Medulla oblongata (tissue), 1 donor: ENCODE data around the gene ANXA11.

ENCODE experiments used
- DNase-seq: peaks from one replicate; pipeline ENCODE4 v3.0.0-alpha.2; 2015; ENCODE audit errors: extremely low spot score

The ANXA11 gene

GRCh38 chr10:80104066-80104926, 101.0 kb downstream of the ANXA11 start:
- DNase-seq = no peak
